Measurements from ENCODE around the gene RNLS.

GRCh38 chr10:88256886-88257285 lies 326.2 kb downstream of the RNLS start:
- TF ChIP-seq CTCF (conservative IDR thresholded peaks at IDR 0.05; ENCODE audit: low read depth, low read length) (no peak), POLR2A (IDR thresholded peaks at IDR 0.05; ENCODE audit: low read depth, low read length) (no peak), RCOR1 (IDR thresholded peaks at IDR 0.05; ENCODE audit: insufficient replicate concordance, low read length) (no peak), USF2 (IDR thresholded peaks at IDR 0.05; ENCODE audit: low read depth, low read length) (no peak), SMC3 (IDR thresholded peaks at IDR 0.05; ENCODE audit: low read depth, low read length) (no peak), MAZ (IDR thresholded peaks at IDR 0.05; ENCODE audit: borderline replicate concordance, low read depth, low read length) (no peak), MXI1 (IDR thresholded peaks at IDR 0.05; ENCODE audit: borderline replicate concordance, low read depth, low read length) (no peak), RFX5 (IDR thresholded peaks at IDR 0.05; ENCODE audit: low read depth, low read length) (no peak), ELK1 (IDR thresholded peaks at IDR 0.05; ENCODE audit: borderline replicate concordance, low read depth, low read length) (no peak), MAFK (IDR thresholded peaks at IDR 0.05; ENCODE audit: low read depth, low read length) (no peak), BHLHE40 (IDR thresholded peaks at IDR 0.05; ENCODE audit: low read depth, low read length) (no peak), NFE2L2 (IDR thresholded peaks at IDR 0.05; ENCODE audit: low read depth, low read length) (no peak), CEBPB (IDR thresholded peaks at IDR 0.05; ENCODE audit: low read depth, low read length) (no peak), FOS (IDR thresholded peaks at IDR 0.05; ENCODE audit: low read depth, low read length) (no peak)

Measured in IMR-90 (cell line).